ENCODE results near the gene DYSF. TPM values are rescaled to one million over a fixed set of nuclear protein-coding genes. Genes with fewer than 3 reads are reported as not detected.

DYSF gene
- total and polyA plus RNA-seq, 8 donors = 1.1 to 5.5 (median 2.1) TPM

GRCh38 chr2:71617266-71617665 lies 163.9 kb downstream of the DYSF start:
- no peaks in the 10 kb centered on the region for H3K27me3 ChIP-seq
- H3K4me1 ChIP-seq = peaks cover 0 to 4% (median 0%) of the 10 kb centered on the region in 3 donors
- no peak overlapping the region for H3K4me3 ChIP-seq
- no peaks in the 10 kb centered on the region for H3K36me3 ChIP-seq
- no peak for TF ChIP-seq CTCF (IDR thresholded peaks at IDR 0.05)
- intact Hi-C loops (cut with DNase I) = loop anchor here in 1 of 3 donors (10.0 kb wide), 1 partner anchor 178 kb away; no protein-coding TSS in a partner anchor
- FAIRE-seq (no peak), ATAC-seq (no peak), DNase-seq (peak in 2 of 6 donors; percentile 4 to 31)
- H3K9me3 ChIP-seq = no peaks in the 10 kb centered on the region
- WGBS, 2 donors = 96% methylated on average over 5 of the region's 5 CpGs
- no peak overlapping the region for H3K27ac ChIP-seq

GRCh38 chr2:71618327-71619113 lies 165.2 kb downstream of the DYSF start:
- H3K27ac ChIP-seq = no peak overlapping the region
- WGBS, 2 donors = 77 to 86% methylated on average over 12 of the region's 12 CpGs
- intact Hi-C loops (cut with DNase I) = loop anchor here in 1 of 3 donors (10.0 kb wide), 1 partner anchor 176 kb away; no protein-coding TSS in a partner anchor
- no peaks in the 10 kb centered on the region for H3K27me3 ChIP-seq
- FAIRE-seq (no peak), ATAC-seq (no peak), DNase-seq (peak in 1 of 6 donors; percentile 2)
- TF ChIP-seq CTCF (IDR thresholded peaks at IDR 0.05) = no peak
- H3K9me3 ChIP-seq = no peaks in the 10 kb centered on the region
- H3K36me3 ChIP-seq = no peaks in the 10 kb centered on the region
- H3K4me3 ChIP-seq = no peak overlapping the region
- peaks cover 0 to 4% (median 0%) of the 10 kb centered on the region in 3 donors for H3K4me1 ChIP-seq

- ATAC-seq (no peak), DNase-seq (peak in 1 of 6 donors; percentile 6), FAIRE-seq (no peak)
- no peak for TF ChIP-seq CTCF (IDR thresholded peaks at IDR 0.05)
- Histone ChIP-seq H3K36me3 (no peaks in the 10 kb centered on the region), H3K4me1 (peaks cover 0 to 4% (median 0%) of the 10 kb centered on the region in 3 donors), H3K27ac (no peak overlapping the region), H3K27me3 (no peaks in the 10 kb centered on the region), H3K4me3 (no peak overlapping the region), H3K9me3 (no peaks in the 10 kb centered on the region)
- intact Hi-C loops (cut with DNase I) = loop anchor here in 1 of 3 donors (10.0 kb wide), 1 partner anchor 176 kb away; no protein-coding TSS in a partner anchor
- 69 to 73% methylated on average over 15 of the region's 15 CpGs for WGBS, 2 donors
Observed at GRCh38 chr2:71619230-71619741, 165.9 kb downstream of the DYSF start.

GRCh38 chr2:71620116-71620515 lies 166.8 kb downstream of the DYSF start:
- no peaks in the 10 kb centered on the region for H3K27me3 ChIP-seq
- H3K36me3 ChIP-seq = no peaks in the 10 kb centered on the region
- H3K9me3 ChIP-seq = no peaks in the 10 kb centered on the region
- DNase-seq (peak in 1 of 6 donors; percentile 2), ATAC-seq (no peak), FAIRE-seq (no peak)
- H3K27ac ChIP-seq = no peak overlapping the region
- no peak for TF ChIP-seq CTCF (IDR thresholded peaks at IDR 0.05)
- intact Hi-C loops (cut with DNase I) = no loop called here
- H3K4me1 ChIP-seq = peaks cover 0 to 4% (median 0%) of the 10 kb centered on the region in 3 donors
- WGBS, 2 donors = 86 to 87% methylated on average over 6 of the region's 6 CpGs
- no peak overlapping the region for H3K4me3 ChIP-seq

GRCh38 chr2:71620851-71621251 lies 167.5 kb downstream of the DYSF start:
- no peaks in the 10 kb centered on the region for H3K9me3 ChIP-seq
- no peaks in the 10 kb centered on the region for H3K4me1 ChIP-seq
- H3K4me3 ChIP-seq = no peak overlapping the region
- H3K27ac ChIP-seq = no peak overlapping the region
- no peaks in the 10 kb centered on the region for H3K36me3 ChIP-seq
- FAIRE-seq = no peak
- intact Hi-C loops (cut with DNase I) = no loop called here
- ATAC-seq = no peak
- DNase-seq = no peak
- no peak for TF ChIP-seq CTCF (IDR thresholded peaks at IDR 0.05)
- H3K27me3 ChIP-seq = no peaks in the 10 kb centered on the region
- 78 to 80% methylated on average over 5 of the region's 5 CpGs for WGBS, 2 donors
